Measurements from ENCODE around the gene UBAC2.

The UBAC2 gene, protein sequence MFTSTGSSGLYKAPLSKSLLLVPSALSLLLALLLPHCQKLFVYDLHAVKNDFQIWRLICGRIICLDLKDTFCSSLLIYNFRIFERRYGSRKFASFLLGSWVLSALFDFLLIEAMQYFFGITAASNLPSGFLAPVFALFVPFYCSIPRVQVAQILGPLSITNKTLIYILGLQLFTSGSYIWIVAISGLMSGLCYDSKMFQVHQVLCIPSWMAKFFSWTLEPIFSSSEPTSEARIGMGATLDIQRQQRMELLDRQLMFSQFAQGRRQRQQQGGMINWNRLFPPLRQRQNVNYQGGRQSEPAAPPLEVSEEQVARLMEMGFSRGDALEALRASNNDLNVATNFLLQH

DNA sequence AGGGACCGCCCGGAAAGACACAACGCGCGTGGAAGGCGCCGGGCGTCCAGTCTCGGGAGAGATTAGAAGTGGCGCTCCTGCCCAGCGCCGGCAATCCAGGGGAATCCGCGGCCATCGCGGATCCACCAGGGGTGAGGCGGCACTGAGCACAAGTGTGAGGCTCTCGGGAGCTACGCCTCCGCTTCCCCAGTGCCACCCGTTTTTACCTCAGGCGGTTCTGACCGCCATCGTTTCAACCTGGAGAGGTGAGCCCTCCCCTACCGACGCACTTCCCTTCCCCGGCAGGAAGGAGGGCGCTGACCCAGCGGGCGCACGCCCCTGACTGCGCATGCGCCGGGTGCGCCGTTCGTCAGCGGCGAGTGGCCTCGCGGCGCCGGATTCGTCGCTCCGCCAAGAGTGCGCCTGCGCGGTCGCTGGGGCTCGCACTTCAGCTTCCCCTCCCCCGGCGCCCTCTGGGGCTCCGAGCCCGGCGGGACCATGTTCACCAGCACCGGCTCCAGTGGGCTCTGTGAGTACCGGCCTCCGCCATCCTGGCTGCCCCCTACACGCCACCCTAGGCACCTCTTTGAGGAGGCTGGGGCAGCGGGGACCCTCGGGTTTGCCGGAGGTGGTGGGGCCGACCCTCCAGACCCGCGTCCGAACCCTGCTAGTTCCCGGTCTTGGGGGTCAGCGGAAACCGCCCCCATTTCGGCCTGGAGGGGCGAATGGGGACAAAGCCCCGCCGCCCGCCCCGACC lies at the start of gene UBAC2:
Gene UBAC2 (plus strand): TSS at position 423 of the 736 bp plus-strand sequence. CDS start 55 bp downstream, at position 478.
- peak; percentile 42 to 95 (median 89) for DNase-seq

DNA sequence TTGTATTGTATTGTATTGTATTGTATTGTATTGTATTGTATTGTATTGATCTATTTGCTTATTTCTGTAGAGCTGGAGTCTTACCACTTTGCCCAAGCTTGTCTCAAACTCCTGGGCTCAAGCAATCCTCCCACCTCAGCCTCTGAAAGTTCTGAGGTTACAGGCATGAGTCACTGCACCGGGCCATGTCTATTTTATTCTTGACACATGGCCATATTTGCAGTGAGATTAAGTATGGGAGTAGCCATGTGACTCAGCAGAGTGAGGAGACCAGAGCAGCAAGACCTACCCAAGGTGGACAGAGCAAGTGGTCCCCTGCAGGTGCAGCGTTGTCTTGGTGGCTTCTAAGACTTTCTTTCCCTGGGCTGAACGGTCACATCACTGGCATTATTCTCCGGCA lies 49.1 kb upstream of the UBAC2 start:
- no peak for DNase-seq

DNA sequence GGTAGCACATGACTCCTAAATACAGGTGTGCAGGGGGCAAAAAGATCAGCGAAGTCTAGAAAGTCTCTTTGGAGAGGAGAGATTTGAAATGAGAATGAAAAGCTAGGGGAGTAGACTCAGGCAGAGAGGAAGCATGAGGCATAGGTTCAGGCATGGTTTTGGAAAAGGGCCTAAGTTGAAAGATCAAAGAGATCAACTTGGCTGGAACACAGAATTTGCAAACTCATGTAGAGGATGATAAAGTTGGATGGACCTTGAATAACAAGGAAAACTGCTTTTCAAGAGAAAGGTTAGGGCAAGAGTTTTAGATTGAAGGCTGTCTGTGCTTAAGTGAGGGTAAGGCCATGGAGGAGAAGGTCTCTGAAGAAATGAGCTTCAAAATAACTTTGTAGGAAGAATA lies 47.4 kb upstream of the UBAC2 start:
- no peak for DNase-seq

DNA sequence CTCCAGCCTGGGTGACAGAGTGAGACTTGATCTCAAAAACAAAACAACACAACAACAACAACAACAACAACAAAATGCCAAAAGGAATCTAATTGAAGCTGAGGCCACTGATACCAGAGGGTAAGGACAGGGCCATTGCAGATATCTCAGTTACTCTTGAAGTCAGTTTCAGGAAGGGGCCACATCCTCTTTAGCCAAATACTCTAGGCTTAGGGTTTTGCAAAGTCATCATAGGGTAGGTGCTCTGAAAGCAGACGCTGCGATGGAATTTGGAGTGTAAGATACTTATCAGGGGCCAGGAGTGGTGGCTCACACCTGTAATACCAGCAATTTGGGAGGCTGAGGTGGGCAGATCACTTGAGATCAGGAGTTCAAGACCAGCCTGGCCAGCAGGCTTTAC lies 46.6 kb upstream of the UBAC2 start:
- DNase-seq = no peak

DNA sequence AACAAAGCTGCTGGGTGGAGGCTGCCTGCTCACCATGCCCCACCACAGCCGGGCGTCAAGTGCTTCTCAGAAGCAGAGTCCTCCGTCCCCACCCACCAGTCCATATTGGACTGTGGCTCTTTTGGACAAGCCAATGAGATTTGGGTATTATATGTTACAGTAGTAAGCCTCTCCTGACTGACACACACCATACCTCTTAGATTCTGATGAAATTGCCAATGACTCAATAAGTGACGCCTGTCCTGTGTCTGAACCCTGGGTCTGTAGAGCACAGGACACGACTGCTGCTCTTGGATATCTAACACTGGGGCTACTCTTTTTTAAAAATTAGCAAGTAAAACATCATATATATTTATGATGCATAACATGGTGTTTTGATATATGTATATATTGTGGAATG lies 44.8 kb upstream of the UBAC2 start:
- no peak for DNase-seq

DNA sequence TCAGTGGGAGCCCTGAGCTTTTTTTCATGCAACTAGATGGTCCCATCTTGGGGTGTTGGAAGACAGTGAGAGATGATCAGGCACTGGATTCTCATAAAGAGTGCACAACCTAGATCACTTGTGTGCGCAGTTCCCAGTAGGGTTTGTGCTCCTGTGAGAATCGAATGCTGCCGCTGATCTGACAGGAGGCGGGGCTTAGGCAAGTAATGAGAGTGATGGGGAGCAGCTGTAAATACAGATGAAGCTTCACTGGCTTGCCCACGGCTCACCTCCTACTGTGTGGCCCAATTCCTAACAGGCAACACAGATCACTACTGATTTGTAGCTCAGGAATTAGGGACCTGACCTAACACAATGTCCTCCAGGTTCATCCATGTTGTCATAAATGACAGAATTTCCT lies 43.6 kb upstream of the UBAC2 start:
- no peak for DNase-seq

DNA sequence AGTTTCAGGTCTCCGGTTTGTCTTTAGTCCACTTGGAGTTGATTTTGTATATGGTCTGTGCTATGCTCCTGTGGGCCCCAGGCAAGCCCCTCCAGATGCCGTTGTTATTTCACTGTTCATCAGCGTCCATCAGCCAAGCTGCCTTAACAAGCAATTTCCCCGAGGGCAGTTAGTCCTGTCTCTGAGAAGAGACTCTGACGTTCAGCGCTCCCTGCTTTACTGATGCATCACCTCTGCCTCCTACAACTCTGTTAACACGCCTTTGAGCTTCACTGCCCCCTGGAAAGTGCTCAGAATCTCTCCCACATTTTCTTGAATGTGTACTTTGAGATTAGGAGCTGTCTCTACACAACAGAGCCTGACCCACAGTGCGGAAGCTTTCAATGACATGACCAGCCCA lies 41.8 kb upstream of the UBAC2 start:
- no peak for DNase-seq

DNA sequence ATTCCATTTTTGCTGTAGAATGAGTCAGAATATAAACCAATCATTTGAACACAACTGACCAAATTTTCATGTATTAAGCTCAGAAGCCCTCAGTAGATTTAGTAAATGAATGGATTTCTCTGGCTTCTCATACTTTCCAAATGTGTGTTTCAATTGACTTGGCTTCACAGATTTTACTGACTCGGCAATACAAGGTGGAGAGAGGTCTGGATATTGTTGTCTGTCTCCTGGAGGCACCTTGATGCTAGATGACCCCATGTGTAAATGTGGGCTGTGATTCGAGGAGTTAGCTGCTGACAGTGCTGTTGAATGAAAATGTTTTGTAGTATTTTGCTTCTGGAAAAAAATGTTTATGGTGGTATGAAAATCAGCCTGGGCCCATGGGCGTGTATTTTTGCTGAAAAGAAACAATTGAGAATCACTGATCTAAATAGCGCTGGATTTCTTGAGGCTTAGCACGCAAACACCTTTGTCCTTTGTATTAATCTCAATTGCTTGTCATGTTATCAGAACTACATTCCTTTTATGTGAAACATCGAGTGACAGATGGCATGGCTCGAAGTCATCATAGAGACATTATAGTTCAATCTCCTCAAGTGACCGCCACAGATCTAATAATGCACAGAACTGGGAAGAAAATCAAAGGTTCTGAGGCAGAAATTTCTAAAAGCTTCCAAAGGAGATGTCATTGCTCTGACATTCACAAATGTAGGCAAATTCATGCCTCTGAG lies 41.2 kb upstream of the UBAC2 start:
- DNase-seq = no peak

DNA sequence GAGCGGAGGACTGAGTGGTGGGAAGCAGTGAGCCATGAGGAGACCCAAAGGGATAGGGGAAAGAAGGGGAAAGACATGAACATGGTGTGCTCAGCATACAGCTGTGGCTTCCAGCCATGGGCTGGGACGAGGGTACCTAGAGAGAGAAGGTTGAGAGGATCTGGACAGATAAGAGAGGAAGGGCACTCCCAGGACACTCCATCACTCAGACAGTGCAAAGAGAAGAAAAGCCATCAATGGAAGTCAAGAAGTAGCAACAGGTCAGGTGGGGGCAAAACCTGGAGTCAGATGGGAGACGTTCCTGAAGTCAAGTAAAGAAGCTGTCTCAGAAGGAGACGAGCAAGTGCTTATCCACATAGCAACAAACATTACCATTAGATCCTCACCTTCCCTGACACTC lies 40.2 kb upstream of the UBAC2 start:
- DNase-seq = no peak

DNA sequence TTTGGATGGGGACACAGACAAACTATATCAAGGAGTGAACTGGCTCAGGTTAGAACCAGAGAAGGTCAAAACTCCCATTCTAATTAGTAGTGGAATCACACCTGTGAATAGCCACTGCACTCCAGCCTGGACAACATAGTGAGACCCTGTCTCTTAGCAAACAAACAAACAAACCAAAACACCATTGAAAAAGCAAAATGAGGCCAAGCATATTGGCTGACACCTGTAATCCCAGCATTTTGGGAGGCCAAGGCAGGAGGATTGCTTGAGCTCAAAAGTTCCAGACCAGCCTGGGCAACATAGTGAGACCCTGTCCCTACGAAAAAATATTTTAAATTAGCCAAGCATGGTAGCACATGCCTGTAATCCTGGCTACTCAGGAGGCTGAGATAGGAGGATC lies 39.1 kb upstream of the UBAC2 start:
- DNase-seq = no peak

DNA sequence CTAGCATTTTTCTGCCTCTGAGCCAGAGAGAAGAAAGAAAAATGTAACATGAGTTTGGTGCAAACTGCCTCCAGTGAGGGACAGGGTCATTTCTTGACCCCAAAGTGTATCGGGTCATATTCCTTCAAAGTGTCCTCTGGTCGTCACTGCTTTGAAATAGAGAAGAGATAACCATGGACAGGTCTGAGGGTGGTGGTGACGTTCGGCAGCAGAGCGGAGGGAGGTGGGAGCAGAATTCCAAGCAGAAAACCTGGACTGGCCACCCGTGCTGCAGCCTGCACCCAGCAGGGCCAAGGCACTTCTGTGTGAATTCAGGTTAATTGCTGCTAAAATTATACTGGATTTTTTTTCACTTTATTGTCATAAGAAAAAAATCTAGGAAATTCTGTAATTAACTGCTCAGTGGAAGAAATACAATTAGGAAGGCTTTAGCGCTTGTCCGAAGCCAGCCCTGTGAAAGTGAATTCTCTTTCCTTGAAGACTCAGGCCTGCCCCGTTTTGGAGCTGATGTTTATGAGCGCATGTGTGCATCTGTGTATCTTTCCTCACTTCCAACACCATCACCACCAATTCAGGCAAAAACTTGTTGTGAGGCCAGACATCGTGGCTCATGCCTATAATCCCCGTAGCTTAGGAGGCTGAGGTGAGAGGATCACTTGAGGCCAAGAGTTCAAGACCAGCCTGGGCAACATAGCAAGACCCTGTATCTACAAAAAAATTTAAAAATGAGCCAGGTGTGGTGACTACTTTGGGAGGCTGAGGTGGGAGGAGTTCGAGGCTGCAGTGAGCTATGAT lies 37.9 kb upstream of the UBAC2 start:
- no peak for DNase-seq

DNA sequence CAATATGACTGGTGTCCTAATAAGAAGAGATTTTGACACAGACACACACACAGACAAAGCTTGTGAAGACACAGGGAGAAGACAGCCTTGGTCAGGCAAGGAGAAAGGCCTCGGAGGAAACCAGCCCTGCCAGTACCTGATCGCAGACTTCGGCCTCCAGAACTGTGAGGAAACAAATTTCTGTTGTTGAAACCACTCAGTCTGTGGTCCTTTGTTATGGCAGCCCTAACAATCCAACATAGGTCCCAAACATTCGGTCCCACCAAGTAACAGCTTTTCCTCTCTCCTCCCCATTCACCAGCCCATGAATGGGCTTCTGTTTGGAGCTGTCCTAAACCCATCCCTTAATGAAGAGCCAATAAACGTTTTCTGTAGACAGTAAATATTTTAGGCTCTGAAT lies 36.4 kb upstream of the UBAC2 start:
- no peak for DNase-seq

DNA sequence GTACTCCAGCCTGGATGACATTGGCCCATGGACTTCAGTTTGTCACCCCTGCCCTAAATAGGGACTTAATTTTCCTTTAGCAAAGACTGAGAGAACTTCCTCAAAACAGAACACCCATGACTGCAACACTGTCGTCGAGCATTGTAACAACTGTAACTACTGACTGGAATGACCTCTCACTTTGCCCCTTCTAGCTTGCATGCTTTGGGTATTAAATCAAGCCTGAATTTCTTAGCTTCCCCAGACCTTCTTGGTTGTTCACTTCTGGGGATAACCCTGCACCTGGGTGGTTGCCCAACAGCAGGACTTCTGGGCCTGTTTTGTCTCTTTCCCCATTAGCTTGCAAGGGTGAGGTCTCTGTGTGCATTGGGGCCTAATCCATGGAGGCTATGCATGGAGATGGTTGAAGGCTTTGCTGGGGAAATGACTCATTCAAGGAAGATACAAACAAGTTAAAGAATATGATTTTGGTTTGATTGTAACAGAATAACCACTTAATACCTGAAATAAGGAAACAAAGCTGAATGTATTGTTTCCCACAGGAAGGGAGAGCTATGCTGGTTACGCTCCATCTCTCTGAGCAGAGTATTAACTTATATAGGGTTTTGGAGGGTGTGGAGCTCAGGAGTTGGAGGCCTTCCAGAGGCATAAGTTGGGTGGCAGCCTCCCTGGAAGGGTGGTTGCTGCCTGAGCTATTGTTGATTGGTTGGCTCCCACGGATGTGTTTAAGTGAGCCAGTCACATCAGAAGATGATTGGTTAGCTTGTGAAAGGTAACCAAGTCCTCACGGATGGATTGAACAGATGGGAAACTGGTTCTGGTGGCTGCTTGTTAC lies 34.7 kb upstream of the UBAC2 start:
- no peak for DNase-seq

DNA sequence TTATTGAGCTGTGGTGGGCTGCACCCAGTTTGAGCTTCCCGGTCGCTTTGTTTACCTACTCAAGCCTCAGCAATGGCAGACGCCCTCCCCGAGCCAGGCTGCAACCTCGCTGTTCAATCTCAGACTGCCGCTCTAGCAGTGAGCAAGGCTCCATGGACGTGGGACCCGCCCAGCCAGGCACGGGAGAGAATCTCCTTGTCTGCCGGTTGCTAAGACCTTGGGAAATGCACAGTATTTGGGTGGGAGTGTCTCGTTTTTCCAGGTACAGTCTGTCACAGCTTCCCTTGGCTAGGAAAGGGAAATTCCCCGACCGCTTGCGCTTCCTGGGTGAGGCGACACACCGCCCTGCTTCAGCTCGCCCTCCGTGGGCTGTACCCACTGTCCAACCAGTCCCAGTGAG lies 27.7 kb upstream of the UBAC2 start:
- DNase-seq = no peak

DNA sequence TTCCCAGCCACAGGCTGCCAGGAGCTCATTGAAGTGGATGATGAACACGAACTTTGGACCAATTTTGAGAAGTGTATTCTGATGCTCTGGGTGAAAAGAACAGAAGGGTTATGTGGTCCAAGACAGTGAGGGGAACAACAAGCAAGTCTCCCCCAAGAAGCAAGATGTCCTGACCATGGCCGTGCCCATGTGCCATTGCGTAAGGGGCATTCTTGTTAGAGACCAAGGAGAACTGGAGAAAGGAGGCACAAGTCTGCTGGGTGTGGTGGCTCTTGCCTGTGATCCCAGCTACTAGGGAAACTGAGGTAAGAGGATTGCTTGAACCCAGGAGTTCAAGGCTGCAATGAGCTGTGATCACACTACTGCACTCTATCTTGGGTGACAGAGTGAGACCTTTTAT lies 27.0 kb upstream of the UBAC2 start:
- DNase-seq = no peak

DNA sequence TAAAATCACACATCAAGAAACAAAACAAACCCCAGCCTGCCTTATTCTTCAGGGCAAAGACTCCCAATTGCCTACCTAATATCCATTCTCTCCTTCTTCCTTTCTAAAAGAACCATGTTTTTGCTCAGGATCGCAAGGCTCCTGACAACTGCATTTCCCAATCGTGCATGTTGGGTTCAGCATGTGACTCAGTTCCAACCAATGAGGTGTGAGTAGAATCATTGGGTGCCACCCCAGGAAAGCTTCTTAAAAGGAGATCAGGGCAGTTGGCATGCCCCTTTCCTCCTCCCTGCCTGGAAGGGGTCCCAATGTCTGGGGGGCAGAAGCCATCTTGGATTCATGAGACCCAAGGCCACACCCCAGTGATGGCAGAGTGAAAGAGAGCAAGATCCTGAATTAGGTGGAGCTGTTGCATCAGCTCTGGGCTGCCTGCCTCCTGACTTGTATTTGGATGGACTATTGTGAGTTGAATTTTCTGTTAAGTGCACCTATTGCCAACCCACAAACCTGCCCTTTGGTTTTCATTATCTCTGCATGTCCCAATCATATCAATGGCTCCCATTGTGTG lies 26.0 kb upstream of the UBAC2 start:
- DNase-seq = no peak

DNA sequence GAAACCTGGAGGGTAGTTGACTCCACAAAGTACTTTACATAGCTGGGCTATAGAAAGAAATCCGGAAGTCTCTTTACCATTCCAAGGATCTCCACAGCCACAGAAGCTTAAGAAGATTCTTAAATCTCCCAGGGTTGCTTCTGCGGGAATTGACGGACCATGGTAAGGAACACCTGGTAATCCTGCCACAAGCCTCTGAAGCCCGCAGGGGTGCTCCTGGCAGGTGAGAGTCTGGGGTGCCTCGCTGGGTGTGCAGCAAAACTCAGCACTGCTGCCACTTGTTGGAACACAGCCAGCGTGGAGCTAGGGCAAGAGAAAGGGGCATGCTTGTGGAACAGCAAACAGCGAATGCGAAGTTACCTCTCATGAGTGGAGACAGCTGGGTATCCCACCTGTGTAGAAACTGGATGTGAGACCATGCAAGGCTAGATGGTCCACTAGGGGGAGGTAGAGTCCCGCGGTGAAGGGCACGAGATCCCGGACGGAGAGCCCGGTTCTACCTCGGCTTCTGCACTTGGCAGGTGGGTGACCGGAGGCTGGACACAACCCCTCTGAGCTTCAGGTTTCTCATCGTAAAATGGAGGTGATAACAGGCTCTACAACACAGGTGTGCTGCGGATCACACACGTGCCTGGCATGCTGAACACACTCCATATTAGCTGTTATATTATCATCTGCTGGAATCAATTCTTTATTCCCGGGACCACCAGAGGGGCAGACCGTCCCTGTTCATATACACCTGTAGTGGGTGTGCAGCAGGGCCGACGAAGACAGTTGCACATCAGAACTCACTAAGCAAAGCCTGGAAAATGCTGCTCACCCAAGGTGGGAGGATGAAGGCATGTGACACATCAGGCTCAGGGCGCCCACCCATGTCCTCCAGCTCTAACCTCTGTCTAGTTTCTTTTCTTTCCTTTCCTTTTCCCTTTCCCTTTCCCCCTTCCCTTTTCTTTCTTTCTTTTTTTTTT lies 24.1 kb upstream of the UBAC2 start:
- DNase-seq = peak in 53 of 58 donors; percentile 3 to 72 (median 30)

DNA sequence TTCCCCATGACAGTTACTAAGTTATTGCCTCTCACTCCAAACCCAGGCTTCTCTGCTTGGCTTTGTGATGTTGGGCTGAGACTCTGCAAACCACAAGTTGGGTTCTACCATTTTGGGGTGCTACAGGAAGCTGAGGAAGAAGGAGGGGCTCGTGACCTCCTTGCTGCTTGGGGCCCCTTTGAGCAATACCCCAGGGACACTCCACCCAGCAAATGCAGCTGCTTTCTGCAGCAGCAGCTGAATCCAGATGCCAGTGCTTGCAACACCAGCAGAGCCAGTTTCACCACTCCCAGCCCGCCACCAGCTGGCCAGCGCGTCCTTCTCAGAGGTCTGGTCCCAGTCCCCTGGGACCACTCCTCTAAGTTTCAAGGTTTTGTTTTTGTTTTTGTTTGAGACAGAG lies 22.0 kb upstream of the UBAC2 start:
- DNase-seq = no peak

DNA sequence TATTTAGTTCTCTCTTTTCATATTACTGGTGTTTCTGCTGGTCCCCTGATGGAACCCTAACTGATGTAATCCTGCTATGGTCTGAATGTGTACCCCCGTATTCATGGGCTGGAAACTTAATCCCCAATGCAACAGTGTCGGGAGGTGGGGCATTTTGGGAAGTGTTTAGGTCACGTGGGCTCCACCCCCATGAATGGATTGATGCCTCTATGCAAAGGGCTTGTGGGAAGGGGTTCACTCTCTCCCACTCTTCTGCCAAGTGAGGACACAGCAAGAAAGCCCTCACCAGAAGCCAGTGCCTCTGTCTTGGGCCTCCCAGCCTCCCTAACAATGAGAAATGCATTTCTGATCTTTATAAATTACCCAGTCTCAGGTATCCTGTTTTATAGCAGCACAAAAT lies 21.2 kb upstream of the UBAC2 start:
- DNase-seq = no peak
